GM21526 (cell line): ENCODE measurements around the gene MIER3.
A peak's percentile ranks its signal among the peaks of the same experiment; 100 is the strongest.
"Not testable (repeated sequence)": the region's sequence is repeated elsewhere in the genome, so short reads cannot be mapped to it uniquely, and the experiment has no call there.

Experiments used
- ATAC-seq: cut with Tn5 transposase; IDR thresholded peaks from one replicate; pipeline ENCODE4 v1.9.1; 2021; ENCODE audit warnings: moderate library complexity; ENCODE audit not compliant: unreplicated experiment, low FRiP score

MIER3 gene, protein sequence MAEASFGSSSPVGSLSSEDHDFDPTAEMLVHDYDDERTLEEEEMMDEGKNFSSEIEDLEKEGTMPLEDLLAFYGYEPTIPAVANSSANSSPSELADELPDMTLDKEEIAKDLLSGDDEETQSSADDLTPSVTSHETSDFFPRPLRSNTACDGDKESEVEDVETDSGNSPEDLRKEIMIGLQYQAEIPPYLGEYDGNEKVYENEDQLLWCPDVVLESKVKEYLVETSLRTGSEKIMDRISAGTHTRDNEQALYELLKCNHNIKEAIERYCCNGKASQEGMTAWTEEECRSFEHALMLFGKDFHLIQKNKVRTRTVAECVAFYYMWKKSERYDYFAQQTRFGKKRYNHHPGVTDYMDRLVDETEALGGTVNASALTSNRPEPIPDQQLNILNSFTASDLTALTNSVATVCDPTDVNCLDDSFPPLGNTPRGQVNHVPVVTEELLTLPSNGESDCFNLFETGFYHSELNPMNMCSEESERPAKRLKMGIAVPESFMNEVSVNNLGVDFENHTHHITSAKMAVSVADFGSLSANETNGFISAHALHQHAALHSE

DNA sequence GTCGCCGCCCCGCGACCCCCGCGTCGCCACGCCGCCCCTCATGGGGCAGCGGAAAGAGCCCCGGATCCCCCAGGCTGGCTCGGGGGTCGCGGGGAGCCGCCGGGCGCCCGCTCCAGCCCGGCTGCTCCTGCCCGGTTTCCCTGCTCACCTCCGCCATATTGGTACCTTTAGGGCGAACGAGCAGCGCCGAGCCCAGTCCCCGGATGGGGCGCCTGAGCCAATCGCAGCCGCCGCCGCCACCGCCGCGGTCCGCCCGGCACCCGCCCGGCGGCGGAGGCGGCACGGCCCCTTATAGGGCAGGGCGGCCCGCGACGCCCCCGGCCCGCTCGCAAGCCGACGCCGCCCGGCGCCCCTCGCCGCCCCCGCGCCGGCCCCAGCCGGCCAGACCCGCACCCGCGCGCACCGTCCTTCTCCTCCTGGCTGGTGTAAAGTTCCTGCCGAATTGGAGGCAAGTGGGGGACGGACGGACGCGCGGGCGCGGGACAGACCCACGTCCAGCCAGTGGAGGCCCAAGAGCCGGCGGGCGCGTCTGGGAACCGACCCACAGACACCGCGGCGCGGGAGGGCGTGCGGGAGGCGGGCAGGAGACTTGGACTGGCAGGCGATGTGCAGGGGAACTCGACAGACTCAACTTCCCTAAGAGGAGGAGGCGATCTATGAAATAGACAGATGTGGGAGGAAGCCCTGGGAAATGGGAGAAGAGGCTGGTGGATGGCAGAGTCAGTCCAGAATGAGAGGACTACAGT, at the start of gene MIER3:
TSS of gene MIER3 (minus strand) at position 178 of the 746 bp plus-strand sequence. CDS start at position 157, 21 bp downstream.
- ATAC-seq = peak; percentile 88

DNA sequence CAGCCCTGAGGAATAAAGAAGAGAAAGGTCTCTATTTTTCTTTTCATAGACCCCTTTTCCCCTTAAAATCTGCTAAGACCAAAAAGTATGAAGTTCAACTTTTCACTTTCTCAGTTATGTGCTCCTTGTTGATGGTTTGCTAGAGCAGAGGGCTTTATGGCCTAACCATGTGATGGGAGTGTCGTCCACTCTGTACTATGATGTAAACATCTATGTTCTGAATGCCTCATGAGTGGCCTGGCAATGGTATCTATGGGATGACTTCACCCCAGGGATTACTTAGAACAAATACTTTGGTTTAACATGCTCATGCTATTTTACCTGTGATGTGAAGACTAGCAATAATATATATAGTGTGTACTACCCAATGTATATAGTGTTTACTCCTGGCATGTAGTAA, 43.7 kb upstream of the MIER3 start:
- ATAC-seq = no peak

DNA sequence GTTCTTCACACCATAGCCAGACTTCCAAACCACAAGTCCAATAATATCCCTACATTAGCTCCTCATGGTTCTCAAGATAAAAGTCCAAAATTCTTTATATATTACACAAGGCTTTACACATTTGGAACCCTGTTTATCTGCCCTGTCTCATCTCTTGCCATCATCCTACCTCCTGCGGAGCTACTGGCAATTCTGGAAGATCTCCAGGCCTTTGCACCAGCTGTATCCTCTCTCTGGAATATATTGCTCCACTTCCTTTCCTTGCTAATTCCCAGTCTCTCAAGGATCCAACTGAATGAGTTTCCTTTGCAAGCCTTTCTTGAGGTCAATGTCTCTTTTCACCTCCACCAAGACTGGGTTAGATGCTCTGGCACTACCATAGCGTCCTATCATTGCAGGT, 41.3 kb upstream of the MIER3 start:
- no peak for ATAC-seq

DNA sequence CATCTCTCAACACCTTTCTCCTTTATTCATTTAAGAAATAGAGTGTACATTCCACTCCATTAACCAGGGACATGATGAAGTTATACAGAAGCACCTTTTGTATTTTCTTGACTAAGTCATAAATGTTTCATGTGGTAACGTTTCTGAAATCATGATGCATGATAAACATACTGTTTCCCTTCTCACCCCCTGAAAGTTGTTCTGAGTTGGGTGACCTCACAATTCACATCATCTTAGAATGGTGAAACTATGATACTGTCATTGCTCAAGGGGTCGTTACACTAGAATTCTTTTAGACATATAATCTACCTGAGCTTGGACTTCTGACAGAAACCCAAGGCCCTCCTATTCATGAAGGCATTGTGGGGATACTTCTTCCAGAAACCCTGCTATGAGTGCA, 37.8 kb upstream of the MIER3 start:
- ATAC-seq = no peak

DNA sequence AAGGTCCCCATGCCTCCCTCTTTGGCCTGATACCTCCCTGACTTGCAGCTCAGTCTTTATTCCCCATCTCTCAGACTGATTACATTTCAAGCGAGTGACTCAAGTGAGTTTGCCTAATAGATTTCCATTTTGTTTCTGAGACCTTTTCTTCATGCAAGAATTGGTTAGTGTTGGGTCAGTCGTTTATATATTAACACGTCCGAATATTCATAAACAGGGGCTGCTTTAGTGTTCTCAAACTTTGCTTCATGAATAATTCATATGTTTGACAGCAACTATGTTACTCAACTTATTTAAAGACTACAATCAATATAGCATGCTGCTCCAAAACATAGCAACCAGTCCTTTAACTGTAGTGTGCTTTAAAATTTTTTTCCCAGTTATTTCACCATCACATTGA, 36.6 kb upstream of the MIER3 start:
- no peak for ATAC-seq

DNA sequence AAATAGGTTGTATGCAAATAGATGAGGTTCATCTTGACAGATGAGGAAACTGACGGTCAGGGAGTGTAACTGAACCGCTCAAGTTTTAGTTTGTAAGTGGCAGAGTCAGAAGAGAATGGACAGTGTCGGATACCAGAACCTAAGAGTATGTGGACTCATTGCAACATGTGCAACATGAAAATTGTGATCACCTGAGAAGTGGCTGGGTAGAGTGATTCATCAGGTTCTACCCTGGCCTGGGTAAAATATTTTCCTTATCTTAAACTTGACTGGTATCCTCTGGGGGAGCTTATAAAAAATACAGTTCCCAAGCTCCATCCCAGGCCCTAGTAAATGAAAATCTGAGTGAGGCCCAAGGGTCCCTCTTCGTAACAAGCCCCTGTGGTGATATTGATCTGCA, 35.2 kb upstream of the MIER3 start:
- no peak for ATAC-seq

DNA sequence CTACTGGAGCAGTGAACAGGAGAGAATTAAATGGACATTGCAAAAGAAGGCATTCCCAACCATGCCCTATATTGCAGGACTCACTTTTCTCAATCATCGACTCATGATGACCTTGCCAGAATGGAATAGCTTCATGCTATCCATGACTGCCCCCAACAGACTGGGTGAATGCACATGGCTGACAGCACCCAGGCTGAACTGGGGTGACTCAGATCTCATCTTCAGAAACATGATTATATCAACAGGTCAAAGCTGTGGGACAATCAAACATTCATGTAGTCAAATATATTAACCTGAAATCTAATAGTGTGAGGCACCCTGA, 34.7 kb upstream of the MIER3 start:
- ATAC-seq = no peak

DNA sequence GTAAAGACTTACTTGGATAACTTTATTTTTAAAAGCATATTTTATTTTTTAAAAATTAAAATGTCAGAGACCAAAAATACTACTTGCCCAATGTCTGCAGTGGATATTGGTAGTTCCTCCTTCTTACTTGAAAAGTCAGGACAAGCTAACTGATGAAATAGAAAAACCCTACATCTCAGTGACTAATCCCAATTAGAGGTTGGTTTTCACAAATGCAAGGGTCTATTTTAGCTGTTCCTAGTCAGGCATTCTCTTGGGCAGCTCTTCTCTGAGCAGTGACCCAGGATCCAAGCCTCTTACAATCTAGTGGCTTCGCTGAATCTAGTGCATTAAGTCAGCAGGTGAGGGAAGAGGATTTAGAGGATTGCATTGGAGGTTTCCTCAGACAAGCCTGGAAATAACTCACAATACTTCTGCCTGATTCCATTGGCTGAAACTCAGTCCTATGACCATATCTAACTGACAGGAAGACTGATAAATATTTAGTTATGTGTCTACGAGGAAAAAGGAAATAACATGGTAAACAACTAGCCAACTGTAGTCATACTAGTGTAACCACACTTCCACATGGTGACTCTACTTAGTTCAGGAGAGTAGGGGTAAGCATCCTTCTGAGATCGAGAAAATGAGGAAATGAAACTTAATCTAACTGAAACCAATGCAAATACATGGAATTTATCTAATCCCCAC, 34.2 kb upstream of the MIER3 start:
- no peak for ATAC-seq

DNA sequence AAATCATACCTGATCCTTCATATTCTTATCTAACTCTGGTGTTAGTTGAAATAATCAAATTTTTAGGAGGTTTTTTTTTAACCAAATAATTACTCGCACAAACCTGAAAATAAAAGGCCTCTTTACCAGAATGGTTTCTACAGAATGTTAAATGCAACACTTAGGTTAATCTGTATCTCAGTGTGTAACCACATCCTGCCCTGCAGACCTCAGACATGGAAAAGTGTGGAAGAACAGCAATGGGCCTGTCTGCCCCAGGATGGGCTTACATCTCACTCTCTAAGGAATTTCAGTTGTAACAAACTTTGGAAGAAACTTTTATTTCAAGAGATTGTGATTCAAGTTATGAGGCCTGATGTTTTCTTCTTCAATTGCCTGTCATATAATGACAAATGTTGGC, 32.5 kb upstream of the MIER3 start:
- ATAC-seq = no peak

DNA sequence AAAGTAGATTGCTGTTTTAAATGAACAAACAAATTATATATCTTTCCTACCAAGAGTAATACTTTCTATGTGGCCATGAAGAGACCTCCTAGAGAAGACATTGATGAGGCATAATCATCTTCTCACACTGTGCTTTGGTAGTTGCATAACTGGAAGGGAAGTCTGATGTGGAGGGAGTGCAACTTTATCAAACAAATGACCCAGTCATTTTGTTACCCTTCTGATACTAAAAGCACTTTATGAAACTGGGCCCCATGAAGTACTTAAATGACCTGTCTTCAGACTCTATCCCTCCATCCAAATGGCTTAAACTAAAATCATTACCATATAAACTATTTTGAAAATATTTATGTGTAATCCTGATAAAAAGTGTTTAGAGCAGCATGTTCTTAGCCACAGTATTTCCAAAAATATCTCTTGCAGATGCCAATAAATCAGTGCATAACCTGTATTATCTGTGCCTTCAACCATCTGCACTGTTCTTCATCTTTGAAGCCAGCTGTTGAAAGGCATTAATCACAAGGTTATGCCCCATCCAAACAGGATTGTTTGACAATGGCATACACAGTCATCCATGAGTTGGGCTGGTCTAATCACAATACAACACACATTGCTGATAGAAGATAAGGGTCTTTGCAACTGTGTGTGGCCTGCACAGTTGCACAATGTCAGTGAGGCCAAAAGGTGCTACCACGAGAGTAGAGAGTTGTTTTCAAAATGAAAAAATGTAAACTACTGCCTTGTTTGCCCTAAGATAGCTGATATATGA, 31.9 kb upstream of the MIER3 start:
- no peak for ATAC-seq

DNA sequence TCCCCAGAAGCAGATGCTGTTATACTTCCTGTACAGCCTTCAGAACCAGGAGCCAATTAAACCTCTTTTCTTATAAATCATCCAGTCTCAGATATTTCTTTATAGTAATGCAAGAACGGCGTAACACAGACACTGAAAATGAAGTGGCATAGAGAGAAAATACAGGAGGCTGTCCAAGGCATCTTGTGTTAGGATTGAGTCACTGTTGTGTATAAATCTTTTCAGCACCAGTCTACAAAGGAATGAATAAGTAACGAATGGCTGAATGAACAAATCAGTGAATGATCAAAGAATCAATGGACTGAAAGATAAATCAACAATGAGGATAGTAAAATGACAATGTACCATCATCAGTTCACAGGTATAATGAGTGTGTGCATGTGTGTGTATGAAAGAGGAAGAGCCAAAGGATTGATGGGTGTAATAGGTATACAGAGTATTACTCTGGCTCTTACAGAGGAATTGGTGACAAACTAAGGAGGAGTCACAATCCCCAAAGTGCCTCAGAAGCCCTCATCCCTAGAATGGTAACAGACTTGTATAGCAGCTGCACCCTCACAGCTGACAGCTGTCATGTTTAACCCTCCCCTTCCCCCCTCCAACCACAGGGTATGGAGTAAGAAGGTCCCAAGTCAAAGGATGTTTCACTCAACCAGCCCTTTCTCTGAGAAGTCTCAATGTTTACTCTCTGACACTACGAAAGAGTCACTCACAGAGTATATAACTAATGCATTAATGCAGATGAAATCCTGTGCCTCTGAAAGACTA, 29.8 kb upstream of the MIER3 start:
- no peak for ATAC-seq

DNA sequence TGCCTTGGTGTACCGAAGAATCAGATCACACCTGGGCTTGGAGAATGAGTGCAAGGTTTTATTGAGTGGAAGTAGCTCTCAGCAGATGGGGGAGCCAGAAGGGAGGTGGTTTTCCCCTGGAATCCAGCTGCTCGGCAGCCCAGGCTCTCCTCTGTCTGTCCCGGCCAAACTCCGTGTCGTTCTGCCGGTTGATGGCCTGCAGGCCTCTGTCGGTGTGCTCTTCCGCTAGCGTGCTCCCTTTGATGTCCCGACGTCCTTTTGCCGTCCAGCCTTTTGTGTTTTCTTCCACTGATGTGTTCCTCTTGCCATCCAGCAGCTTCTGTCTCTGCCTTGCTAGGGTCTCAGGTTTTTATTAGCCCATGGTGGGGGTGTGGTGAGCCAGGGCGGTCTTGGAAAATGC, 28.0 kb upstream of the MIER3 start:
- ATAC-seq = no peak

DNA sequence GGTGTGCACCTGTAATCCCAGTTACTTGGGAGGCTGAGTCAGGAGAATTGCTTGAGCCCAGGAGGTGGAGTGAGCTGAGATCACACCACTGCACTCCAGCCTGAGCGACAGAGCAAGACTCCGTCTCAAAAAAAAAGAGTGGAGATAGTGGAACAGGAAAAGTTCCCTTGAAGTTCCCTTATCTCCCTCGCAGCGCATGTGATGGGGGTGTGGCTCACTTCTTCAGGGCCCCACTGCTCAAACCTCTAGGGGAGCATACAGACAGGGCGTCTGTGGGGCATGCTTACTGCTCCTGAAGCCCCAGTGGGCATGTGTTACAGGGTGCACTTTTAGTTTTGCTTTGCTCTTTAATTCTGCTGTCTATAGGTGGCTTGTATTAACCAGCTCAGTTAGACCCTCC, 27.6 kb upstream of the MIER3 start:
- ATAC-seq = not testable (repeated sequence)

DNA sequence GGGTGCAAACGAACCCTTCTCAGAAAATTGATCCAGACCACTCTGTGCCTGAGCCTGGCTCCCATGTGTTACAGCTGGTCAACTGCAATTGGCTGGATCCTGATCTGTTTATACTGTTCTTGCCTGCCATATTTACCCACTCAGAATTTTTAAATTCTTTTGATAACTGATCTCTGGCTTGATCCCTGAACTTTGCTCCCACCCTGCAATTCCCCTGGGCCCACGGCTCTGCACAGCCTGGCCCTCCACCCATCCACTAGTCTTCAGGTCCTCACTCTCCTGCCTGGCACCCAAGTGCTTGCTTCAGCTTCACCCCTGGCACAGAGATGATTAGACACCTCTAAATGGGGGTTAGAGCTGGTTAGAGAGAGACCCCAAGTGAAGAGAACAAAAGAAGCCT, 25.9 kb upstream of the MIER3 start:
- ATAC-seq = no peak

DNA sequence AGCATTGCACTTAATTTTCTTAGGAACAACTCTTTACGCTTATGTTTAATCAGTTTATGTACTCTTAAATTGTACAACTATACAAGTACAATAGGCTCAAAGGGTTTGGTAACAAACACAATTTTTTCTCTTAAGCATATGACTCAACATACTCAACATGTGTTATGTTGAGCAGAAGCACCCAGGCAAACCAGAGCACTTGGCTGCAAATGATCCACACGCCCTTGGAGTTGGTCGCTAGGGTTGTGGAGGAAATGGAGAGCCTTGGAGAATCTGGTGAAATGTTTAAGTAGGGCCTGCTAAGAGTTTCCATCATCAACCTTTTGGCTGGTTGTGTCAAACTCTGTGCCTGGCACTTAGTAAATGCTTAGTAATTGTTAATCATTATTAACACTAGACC, 25.1 kb upstream of the MIER3 start:
- ATAC-seq = no peak

DNA sequence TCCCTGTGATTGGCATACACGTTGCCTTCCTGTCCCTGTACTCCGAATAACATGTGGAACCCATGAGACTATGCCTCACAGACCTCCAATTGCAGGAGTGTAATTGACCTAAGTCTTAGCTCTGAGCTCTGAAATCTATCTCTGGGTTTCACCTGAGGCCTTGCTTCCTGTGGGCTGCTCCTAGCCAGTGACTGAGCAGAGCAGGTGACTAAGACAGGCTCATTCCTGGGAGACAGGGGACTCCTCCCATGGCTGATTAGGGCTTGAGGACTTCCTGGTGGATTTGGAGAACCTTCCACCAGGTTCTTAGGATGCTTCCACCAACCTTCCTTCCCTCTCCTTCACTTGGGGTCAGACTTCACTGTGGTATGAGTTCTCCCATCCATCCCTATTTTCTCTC, 22.3 kb upstream of the MIER3 start:
- no peak for ATAC-seq

DNA sequence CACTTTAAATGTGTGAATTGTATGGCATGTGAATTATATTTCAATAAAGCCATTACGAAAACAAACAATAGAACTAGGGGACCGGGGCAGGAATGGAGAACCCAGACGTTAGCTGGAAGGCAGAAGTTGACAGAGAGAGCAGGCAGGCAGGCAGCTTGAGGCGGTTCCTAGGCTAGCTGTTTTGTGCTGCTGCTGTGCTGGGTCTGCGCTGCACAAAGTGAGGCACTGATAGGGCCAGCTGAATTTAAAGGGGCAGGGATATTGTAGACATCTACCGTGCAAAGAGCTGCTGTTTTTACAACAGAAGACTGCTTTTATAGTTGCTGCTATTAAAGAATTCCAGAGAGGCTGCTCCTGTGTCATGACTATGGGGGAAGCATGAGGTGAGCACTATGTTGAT, 21.6 kb upstream of the MIER3 start:
- ATAC-seq = no peak

DNA sequence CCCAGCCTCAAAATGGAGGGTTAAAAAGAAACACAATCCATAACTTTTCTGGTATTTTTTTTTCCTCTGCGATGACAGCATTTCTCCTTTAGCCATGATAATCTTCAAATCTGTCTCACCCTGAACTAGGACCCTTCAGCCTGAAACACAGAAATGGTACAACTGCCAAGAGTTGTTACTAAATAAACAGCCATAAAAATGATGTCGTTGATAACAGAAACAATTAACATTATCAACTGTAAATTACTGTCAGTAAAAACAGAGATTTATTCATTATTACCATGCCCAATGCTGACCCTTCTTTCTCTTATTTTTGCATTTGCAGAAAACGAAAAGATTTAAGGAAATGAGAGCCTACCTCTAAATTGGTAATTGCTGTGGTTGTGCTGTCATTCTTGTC, 19.4 kb upstream of the MIER3 start:
- no peak for ATAC-seq

DNA sequence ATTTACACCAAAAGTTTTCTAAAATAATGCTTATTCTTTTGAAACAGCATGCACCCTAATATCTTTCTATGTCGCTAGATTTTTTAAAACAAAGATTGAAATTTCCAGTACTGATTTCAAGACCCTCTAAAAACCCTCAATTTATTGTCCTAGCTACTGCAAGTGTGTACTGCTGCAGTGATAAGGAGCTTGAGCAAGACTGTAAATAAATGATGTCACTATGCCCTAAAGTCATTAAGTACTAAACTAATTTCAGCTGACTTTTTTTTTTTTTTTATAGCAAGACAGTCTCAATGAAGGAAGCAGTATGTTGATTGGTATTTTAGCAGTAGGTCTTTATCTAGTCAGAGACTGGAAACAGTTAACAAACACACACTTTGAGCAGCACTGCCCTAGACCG, 12.2 kb upstream of the MIER3 start:
- no peak for ATAC-seq

DNA sequence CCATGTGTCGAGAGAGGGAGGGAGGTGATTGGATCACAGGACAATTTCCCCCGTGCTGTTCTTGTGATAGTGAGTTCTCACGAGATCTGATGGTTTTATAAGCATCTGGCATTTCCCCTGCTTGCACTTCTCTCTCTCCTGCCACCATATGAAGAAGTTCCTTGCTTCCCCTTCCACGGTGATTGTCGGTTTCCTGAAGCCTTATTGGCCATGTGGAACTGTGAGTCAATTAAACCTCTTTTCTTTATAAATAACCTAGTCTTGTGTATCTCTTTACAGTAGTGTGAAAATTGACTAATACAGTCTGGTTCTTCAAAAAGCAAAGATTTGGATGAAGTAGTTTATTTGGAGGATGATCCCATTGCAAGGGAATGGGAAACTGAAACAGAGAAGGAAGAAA, 11.3 kb upstream of the MIER3 start:
- ATAC-seq = no peak
